DMS53 treated with DMSO at 0.1 percent for 48 hours (cell line): Measurements from ENCODE around the gene CCDC6.

Experiments used
- DNase-seq: peaks from one replicate; lab custom pipeline; 2025; ENCODE audit not compliant: unreplicated experiment; lab: John Stamatoyannopoulos, UW

CCDC6 gene

DNA sequence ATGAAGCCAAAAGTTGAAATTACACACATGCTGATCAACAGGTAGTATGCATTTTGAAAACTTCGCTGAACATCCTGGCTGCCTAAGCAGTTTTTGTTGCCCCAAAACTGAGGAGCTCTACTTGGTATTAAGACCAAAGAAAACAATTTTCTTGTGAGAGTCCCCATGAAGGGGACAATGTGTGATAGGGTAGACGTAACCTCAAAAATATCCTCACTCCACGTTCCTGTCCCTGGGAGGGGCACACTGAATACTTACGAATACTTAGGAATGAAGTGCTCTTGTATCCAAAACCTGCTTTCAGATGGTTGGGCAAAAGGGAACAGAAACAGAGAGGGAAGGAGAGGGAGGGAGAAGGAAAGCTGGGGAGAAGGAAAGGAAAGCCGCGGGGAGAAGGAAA lies 24.7 kb downstream of the CCDC6 start:
- no peak for DNase-seq

- no peak for DNase-seq
These were observed 25.3 kb downstream of the CCDC6 start for GRCh38 chr10:59880971-59881510.

- DNase-seq, result no peak
These were observed 26.2 kb downstream of the CCDC6 start for GRCh38 chr10:59880019-59880717.

- DNase-seq, result no peak
These were observed 26.9 kb downstream of the CCDC6 start for GRCh38 chr10:59879363-59879913.

DNA sequence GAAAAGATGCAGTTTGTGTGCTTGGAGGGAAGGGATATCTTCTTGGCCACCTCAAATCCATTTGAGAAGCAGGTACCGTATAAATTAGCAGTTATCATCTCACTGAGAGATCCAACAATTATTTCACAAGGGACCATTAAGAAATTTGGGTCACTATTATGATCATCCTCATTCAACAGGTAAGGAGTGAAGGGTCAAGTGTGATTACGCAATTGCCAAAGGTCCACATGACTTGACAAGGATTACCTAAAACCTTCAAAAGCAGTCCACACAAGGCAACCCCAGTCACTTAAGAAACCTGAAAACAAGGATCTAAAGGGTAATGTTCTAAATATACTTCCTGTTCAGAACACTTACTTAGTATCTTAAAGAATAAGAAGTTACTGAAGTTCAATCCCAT lies 27.4 kb downstream of the CCDC6 start:
- DNase-seq, result no peak

DNA sequence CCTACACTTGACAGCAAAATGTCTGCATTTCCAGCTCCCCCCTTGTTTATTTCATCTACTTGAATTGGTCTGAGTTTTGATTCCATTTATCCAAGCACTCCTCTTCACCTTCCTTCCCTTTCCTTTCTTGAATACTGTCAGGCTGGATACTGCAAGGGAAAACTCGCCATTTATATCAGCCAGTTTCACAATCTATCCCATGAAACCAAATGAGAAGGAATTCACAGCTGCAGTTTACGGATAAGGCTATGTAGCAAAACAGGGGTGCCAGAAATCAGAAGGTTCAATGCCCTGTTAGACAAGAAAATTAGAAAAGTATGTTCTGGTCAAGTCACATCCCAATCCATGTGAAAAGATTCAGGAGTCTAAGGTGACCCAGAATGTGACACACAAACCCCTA lies 28.1 kb downstream of the CCDC6 start:
- DNase-seq, result no peak

- DNase-seq, result no peak
These were observed 29.1 kb downstream of the CCDC6 start for GRCh38 chr10:59877191-59877671.

GRCh38 chr10:59876695-59877094 lies 29.7 kb downstream of the CCDC6 start:
- peak; percentile 3 for DNase-seq

- peak; percentile 4 for DNase-seq
These were observed 30.1 kb downstream of the CCDC6 start for GRCh38 chr10:59876208-59876607.

DNA sequence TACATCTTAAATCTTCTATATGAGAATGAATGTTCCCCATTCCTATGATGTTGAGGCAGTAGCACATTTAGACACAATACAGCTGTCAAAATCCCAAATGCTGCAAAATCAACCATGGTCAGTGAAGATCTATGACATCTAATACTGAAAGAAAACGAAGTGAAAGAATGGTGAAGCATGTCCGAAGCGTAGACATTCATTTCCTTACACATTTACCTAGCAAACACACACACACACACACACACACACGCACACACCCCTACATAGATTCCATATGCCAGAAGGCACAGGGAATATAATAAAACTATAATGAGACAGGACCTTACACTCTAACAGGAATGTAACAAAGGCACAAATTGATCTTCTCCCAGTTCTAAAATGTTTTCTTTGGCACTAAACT lies 32.5 kb downstream of the CCDC6 start:
- DNase-seq, result no peak

DNA sequence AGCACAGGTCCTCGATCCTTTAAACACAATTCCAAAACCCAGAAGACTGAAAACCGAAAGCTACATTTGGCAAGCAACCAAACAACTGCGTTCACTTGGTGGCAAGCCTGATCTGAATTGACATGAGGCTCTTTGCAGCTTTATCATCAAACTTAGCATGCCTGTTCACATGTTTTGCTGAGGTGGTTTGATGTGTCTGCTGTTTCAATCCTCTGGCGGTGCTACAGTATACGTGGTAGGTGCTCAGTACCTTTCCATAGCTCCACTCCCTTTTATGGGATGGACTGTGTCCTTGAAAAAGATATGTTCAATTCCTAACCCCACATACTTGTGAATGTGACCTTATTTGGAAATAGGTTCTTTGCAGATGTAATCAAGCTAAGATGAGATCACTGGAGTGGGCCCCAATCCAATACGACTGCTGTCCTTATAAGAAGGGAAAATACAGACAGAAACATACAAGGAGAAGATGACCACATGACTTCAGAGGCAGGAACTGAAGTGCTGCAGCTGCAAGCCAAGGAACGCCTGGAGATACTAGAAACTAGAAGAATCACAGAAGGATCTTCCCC lies 33.4 kb downstream of the CCDC6 start:
- no peak for DNase-seq

- DNase-seq, result no peak
These were observed 36.2 kb downstream of the CCDC6 start for GRCh38 chr10:59870152-59870551.

GRCh38 chr10:59869594-59869940 lies 36.8 kb downstream of the CCDC6 start:
- no peak for DNase-seq

DNA sequence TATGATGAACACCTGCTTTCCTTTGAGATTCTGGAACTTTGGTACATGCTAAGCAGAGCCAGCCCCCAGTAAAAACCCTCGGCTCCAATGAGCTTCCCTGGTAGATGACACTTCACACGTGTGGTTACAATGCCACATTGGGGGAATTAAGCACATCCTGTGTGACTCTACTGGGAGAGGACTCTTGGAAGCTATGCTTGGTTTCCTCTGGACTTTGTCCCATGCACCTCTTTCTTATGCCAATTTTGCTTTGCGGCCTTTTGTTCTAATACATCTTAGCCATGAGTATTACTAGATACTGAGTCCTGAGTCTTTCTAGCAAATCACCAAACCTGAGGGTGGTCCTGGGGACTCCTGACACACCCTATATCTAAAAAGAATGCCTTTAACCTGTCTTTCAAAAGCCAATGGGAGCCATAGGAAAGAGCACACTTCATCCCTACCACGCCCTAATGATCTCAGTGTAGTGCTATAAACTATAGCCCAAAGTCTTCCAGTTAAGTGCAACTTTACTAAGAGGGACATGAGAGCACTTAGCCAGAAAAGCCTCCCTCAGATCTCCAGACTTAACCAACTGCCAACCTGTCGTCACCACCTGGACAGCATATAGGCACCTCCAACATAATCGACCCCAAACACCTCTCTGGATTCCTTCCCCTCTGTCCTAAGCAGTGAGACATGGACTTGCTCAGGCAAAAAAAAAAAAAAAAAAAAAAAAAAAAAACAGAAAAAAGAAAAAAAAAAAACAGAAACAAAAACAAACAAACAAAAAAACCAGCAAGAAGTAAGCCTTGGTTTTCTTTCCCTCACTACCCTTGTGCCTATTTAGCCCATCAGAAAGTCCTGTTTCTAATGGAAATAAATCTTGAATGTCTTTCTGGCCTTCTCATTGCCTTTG lies 37.4 kb downstream of the CCDC6 start:
- no peak for DNase-seq

GRCh38 chr10:59867590-59867989 lies 38.8 kb downstream of the CCDC6 start:
- DNase-seq, result no peak

DNA sequence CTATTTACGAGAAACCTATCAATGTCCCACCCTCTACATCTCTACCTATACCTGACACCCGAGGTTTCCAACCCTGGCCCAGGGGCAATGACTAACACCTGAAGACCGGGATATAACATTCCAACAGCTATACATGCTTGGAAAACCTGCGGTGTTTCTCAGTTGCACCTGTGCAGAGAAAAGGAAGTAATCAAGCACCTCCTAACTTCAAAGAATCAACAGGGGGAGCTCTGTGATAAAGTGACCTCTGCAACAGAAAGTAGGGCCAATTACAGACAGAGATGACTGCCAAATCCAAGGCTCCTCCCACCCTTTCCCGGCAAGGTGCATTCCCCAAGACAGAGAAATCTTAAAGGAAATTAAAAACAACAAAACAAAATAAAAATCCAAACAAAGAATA lies 41.3 kb downstream of the CCDC6 start:
- peak; percentile 6 for DNase-seq

GRCh38 chr10:59864141-59864962 lies 42.0 kb downstream of the CCDC6 start:
- DNase-seq, result no peak

- DNase-seq, result no peak
These were observed 46.8 kb downstream of the CCDC6 start for GRCh38 chr10:59859570-59859969.

GRCh38 chr10:59857921-59858320 lies 48.4 kb downstream of the CCDC6 start:
- DNase-seq, result no peak

GRCh38 chr10:59857049-59857448 lies 49.3 kb downstream of the CCDC6 start:
- no peak for DNase-seq

GRCh38 chr10:59856104-59856503 lies 50.3 kb downstream of the CCDC6 start:
- DNase-seq, result no peak
